Measurements from ENCODE around the gene SCAF4.
"Not testable (repeated sequence)": the region's sequence is repeated elsewhere in the genome, so short reads cannot be mapped to it uniquely, and the experiment has no call there.

The SCAF4 gene

GRCh38 chr21:31634993-31635392 lies 96.9 kb downstream of the SCAF4 start:
- no peak for DNase-seq (ENCODE audit: low spot score)

- DNase-seq (ENCODE audit: low spot score) = not testable (repeated sequence)
Measured at GRCh38 chr21:31631881-31632280, 100.0 kb downstream of the SCAF4 start.

GRCh38 chr21:31629972-31630711 lies 101.8 kb downstream of the SCAF4 start:
- no peak for DNase-seq (ENCODE audit: low spot score)

- no peak for DNase-seq (ENCODE audit: low spot score)
Measured at GRCh38 chr21:31624961-31625491, 106.9 kb downstream of the SCAF4 start.

GRCh38 chr21:31624181-31624580 lies 107.7 kb downstream of the SCAF4 start:
- DNase-seq (ENCODE audit: low spot score) = no peak

GRCh38 chr21:31623664-31624063 lies 108.3 kb downstream of the SCAF4 start:
- DNase-seq (ENCODE audit: low spot score) = no peak

- DNase-seq (ENCODE audit: low spot score) = no peak
Measured at GRCh38 chr21:31622397-31622796, 109.5 kb downstream of the SCAF4 start.
